HG03521 (cell line): ENCODE data around the gene ACAT1.
"Not testable (repeated sequence)": the region's sequence is repeated elsewhere in the genome, so short reads cannot be mapped to it uniquely, and the experiment has no call there.

Source experiments
- ATAC-seq: cut with Tn5 transposase; IDR thresholded peaks from one replicate; pipeline ENCODE4 v1.9.1; 2021; ENCODE audit warnings: mild to moderate bottlenecking, moderate library complexity; ENCODE audit not compliant: unreplicated experiment

ACAT1 gene

DNA sequence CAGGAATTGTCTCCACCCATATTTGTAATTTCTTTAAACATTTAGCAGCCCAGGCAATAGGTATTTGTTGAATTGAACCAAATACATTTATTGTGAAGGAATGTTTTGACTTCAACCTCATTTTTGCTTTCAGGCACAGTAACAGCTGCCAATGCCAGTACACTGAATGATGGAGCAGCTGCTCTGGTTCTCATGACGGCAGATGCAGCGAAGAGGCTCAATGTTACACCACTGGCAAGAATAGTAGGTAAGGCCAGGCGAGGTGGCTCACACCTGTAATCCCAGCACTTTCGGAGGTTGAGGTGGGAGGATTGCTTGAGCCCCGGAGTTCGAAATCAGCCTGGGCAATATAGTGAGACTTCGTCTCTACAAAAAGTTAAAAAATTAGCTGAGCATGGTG lies 20.9 kb downstream of the ACAT1 start:
- ATAC-seq = no peak

DNA sequence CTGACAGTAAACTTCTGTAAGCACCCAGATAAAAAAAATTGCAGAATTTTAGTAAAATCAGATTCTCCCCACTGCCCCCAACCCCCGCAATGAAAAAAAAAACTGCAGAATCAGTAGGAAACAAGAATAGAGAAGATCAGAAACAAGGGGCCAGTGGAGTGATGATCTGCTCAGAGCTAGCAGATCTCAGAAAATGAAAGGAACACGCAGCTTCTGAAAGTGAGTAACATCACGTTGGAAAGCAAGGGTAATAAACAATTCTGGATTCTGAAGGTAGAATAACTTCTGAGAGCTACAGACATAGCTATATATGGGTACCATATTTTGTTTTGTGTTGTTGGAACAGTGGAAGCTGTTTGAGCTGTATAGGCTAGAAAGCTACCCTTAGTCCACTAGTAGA lies 23.2 kb downstream of the ACAT1 start:
- ATAC-seq = no peak

DNA sequence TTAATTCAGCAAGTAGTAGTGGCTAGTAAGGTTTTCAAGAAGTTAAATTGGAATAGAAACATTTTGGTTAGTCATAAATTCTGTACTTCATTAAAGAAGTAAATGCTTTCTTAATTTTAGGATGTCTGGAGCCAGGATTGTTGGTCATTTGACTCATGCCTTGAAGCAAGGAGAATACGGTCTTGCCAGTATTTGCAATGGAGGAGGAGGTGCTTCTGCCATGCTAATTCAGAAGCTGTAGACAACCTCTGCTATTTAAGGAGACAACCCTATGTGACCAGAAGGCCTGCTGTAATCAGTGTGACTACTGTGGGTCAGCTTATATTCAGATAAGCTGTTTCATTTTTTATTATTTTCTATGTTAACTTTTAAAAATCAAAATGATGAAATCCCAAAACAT lies 25.8 kb downstream of the ACAT1 start:
- no peak for ATAC-seq

DNA sequence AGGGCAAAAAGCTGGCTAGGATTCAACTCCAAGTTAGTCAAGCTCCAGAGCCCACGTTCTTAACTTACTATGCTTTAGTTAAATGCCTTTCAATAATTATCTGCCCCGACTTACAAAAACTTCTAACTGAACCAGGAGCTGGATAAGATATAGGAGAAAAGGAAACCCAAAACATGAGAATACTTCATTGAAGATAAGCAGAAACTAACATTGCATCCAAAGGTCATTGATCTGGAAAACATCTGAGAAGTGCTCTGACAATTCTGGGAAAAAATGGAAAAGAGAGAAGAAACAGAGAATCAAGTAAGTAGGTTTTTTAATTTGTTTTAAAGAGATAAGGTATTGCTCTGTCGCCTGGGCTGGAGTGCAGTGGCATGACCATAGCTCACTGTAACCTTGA lies 27.2 kb downstream of the ACAT1 start:
- ATAC-seq = no peak

DNA sequence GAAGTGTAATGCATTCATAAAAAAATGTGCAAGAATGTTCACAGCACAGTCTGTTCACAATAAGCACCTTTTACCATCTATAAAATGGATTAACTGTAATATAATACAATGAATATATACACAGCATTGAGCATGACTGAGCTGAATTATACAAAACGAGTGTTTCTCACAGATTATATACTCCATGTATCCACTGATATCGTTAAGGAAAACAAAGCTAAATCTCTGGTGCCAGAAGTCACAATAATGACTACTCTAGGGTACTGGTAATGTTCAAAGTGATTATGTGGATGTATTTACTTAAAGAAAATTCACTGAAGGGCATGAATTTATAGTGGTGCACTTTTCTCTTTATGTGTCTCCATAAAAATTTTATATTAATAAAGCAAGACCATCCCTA lies 33.2 kb downstream of the ACAT1 start:
- ATAC-seq = no peak

DNA sequence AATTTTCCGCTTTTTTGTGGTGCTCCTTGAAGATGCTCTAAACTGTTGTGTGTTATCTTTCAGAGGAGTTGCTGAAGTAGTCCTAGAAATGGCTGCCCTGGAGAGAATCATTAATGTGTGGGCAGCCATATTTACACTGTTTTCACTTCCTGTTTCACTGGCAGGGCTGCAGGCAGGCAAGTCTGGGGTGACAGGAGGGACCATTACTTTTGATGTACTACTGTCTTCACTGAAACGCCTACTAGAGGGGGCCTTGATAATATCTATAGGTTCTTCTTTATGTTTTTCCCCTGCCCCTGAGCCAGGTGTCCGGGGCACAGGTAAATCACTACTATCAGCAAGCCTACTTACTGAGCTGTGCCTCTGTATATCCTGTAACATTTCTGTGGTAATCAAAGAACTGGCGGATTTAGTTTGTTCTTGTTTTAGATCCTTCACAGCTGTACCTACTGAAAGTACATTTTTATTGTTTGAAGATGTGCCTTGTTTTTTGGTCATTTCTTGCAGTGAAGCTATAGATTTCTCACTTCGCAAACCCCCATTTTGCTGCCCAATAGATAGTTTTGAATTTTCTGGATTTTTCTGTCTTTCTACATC lies 39.7 kb downstream of the ACAT1 start:
- ATAC-seq = peak; percentile 98

DNA sequence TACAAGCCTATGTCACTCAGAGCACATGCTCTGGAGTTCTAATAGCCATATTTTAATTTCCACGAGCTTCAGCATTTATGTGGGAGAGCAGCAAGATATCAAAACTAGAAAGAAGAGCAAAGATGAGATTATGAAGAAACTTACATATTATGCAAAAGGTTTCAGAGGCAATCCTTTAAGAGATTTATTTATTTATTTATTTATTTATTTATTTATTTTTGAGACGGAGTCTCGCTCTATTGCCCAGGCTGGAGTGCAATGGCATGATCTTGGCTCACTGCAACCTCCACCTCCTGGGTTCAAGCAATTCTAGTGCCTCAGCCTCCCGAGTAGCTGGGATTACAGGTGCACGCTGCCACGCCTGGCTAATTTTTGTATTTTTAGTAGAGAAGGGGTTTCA lies 41.5 kb downstream of the ACAT1 start:
- not testable (repeated sequence) for ATAC-seq

DNA sequence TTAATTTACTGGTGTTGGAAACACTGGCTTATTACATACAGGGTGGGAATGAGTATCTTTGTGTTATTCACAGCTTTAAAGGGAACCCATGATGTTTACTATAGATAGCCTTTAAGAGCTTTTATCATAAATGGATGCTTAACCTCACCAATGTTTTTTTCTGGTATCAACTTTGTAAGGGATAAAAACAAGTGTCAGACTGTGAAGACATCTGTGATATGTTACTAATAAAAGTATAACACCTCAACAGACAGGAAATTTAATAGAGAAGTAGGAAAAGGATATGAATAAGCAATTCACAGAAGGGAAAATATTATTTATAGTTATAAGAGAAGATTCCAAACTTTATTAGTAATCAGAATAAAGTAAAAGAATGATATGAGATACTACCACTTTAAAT lies 46.3 kb downstream of the ACAT1 start:
- no peak for ATAC-seq

DNA sequence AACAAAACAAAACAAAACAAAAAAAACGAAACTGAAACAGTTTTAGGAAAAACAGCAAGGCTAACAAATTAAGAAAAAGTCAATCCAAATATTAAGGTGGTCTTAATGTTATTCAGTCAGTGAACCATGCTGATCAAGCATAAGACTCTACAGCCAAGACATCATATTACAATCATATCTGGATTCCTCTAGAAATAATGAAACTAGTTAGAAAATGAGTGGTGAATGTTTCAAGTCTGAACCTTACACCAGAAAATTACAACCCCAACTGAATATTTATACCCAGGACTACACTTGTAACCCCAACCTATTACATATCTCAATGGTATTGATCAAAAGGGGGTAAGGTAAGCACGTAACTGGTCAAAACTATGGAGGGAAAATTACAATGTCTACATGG lies 48.8 kb downstream of the ACAT1 start:
- ATAC-seq = no peak

DNA sequence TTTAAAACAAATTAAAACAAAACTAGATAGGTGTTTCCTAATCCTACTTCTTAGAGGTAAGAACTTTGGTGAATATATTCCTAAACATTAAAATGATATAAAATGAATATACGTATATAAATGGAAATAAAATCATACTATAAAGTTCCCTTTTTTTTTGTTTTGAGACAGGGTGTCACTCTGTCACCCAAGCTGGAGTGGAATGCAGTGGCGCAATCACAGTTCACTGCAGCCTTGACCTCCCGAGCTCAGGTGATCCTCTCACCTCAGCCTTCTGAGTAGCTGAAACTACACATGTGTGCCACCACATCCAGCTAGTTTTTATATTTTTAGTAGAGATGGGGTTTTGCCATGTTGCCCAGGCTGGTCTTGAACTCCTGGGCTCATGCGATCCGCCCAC lies 56.2 kb downstream of the ACAT1 start:
- no peak for ATAC-seq

DNA sequence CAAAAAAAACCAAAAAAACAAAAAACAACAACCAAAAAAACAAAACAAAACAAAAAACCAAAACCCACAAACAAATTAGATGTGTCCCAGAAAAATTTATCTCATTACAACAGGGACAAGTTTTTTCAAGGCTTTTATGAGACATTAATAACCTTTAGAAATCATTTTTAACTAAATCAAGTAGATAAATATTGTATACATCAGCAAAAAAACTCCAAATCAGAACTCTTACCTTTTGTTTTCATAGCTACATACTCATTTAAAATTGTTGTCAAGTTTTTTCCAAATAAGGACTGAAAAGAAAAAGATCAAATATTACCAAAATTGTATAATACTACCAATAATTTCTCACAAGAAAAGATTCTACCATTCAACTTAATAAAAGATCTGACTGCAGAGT lies 72.4 kb downstream of the ACAT1 start:
- ATAC-seq = no peak

DNA sequence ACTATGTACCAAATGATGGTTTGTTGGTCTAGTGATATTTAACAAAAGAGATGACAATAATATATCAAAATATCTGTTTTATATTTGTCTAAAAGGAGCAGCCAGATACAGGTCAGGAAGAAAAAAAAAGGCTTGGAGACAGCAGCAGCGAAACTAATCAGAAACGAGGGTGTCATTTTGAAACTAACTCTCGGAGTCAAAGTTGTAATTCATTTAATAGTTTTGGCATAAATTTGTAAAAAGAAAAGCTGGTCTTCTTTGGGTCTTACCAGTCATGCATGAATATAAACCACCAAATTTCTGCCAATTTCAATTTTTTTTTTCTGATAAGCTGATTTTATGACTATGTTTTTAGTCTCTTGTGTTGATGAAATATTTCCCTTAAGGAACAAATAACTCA lies 75.5 kb downstream of the ACAT1 start:
- ATAC-seq = no peak
